Stomach smooth muscle (tissue), 2 donors: Measurements from ENCODE around the gene FGF14.
A peak's percentile ranks its signal among the peaks of the same experiment; 100 is the strongest.
"Not testable (repeated sequence)": the region's sequence is repeated elsewhere in the genome, so short reads cannot be mapped to it uniquely, and the experiment has no call there.

Experiments
- H3K27ac ChIP-seq: one replicate; pipeline ENCODE4 v1.7.0; 2013; ENCODE audit warnings: mild to moderate bottlenecking, low read length, inconsistent platforms
- H3K27me3 ChIP-seq, 2 donors: one replicate each; pipeline ENCODE4 v1.7.0; 2013; ENCODE audit warnings: low read length in 2 of 2; ENCODE audit not compliant: insufficient read depth in 2 of 2, control insufficient read depth in 1 of 2
- H3K36me3 ChIP-seq, 2 donors: one replicate each; pipeline ENCODE4 v1.7.0; 2013; ENCODE audit warnings: low read length in 2 of 2; ENCODE audit not compliant: control insufficient read depth in 2 of 2, insufficient read depth in 2 of 2
- H3K4me1 ChIP-seq: one replicate; pipeline ENCODE4 v1.7.0; 2013; ENCODE audit warnings: low read length; ENCODE audit not compliant: control insufficient read depth, insufficient read depth
- H3K4me3 ChIP-seq, 2 donors: one replicate each; pipeline ENCODE4 v1.7.0; 2013; ENCODE audit warnings: low read length in 2 of 2
- H3K9ac ChIP-seq, 2 donors: one replicate each; pipeline ENCODE4 v1.7.0; 2013; ENCODE audit warnings: low read length in 2 of 2, mild to moderate bottlenecking in 1 of 2
- H3K9me3 ChIP-seq, 2 donors: one replicate each; pipeline ENCODE4 v1.7.0; 2013; ENCODE audit warnings: low read length in 2 of 2; ENCODE audit not compliant: control insufficient read depth in 2 of 2
- donor health status: healthy.
- donor health status: Pancreatic carcinoma.

FGF14 gene

GRCh38 chr13:102097708-102098107 lies 304.1 kb downstream of the FGF14 start:
- Histone ChIP-seq H3K9me3 (no peaks in the 10 kb centered on the region), H3K4me3 (no peak overlapping the region), H3K27ac (no peak overlapping the region), H3K27me3 (no peaks in the 10 kb centered on the region), H3K36me3 (no peaks in the 10 kb centered on the region), H3K4me1 (no peaks in the 10 kb centered on the region), H3K9ac (no peak overlapping the region)

GRCh38 chr13:102093288-102093687 lies 308.6 kb downstream of the FGF14 start:
- H3K27ac ChIP-seq, H3K9me3 ChIP-seq, H3K36me3 ChIP-seq, H3K4me3 ChIP-seq, H3K9ac ChIP-seq, H3K27me3 ChIP-seq: not testable (repeated sequence)
- H3K4me1 ChIP-seq: peaks cover 11% of the 10 kb centered on the region

- Histone ChIP-seq H3K4me1 (peaks cover 11% of the 10 kb centered on the region), H3K27me3 (no peaks in the 10 kb centered on the region), H3K27ac (no peak overlapping the region), H3K9ac (no peak overlapping the region), H3K36me3 (no peaks in the 10 kb centered on the region), H3K9me3 (no peaks in the 10 kb centered on the region), H3K4me3 (no peak overlapping the region)
These were observed 310.6 kb downstream of the FGF14 start for GRCh38 chr13:102091231-102091630.

DNA sequence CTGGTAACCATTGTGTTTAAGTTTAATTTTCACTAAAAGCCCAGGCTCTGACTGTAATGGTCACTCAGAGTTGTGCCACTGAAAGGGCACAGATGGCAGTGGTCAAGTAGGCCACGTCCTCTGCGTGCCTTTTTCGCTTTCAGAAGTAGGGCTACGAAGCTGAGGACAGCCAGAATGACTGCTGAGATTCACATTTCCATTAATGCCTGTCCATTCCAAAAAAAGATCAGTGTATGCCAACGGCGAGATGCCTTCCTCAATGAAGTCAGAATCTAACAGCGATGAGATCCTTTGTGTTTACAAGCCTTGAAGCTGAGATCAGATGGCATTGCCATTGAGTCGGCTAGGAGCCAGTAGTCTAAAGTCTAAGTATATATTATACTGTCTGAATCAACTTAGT lies 311.3 kb downstream of the FGF14 start:
- Histone ChIP-seq H3K36me3 (no peaks in the 10 kb centered on the region), H3K9me3 (no peaks in the 10 kb centered on the region), H3K27ac (peak overlapping the region; percentile 24), H3K9ac (no peak overlapping the region), H3K27me3 (no peaks in the 10 kb centered on the region), H3K4me1 (peaks cover 11% of the 10 kb centered on the region), H3K4me3 (no peak overlapping the region)

DNA sequence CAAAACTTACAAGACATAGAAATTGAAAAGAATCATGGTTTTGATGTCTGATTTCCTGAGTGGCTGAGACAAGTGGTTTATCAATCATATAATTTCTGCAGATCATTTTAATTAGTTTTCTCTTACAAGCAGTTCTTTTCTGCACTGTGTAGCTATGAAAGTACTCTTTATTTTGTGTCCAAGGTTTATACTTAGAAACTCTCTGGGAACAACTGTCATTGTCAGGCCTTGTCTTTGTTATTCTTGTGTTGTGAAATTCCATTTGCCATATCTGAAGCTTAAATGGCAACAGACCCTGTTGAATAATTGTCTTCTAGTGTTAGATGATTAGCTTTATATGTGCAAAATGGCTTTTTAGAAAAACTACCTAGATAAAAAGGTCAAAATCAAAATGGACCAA lies 312.1 kb downstream of the FGF14 start:
- no peak overlapping the region for H3K9ac ChIP-seq
- no peak overlapping the region for H3K4me3 ChIP-seq
- H3K36me3 ChIP-seq: no peaks in the 10 kb centered on the region
- H3K4me1 ChIP-seq: peaks cover 11% of the 10 kb centered on the region
- H3K27me3 ChIP-seq: no peaks in the 10 kb centered on the region
- no peaks in the 10 kb centered on the region for H3K9me3 ChIP-seq
- no peak overlapping the region for H3K27ac ChIP-seq

DNA sequence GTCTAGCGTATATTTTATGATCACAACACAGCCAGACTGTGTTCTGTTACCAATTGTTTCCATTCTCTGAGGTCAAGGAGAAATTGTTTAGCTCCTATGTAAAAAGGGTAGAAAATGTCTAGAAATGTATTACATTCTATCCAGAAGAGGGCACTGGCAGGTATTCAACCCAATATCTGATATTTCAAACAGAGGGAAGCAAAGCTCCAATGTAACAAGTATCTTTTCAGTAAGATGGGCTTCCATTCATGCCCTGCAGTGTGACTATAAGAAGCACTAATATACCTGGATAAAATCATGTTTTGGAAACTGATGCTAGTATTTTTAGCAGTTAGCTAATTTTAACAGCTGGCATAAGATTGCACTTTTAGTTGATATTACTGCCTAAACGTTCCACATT lies 312.7 kb downstream of the FGF14 start:
- no peaks in the 10 kb centered on the region for H3K27me3 ChIP-seq
- no peak overlapping the region for H3K27ac ChIP-seq
- H3K36me3 ChIP-seq: no peaks in the 10 kb centered on the region
- H3K9ac ChIP-seq: no peak overlapping the region
- peaks cover 11% of the 10 kb centered on the region for H3K4me1 ChIP-seq
- no peak overlapping the region for H3K4me3 ChIP-seq
- no peaks in the 10 kb centered on the region for H3K9me3 ChIP-seq

- no peak overlapping the region for H3K27ac ChIP-seq
- H3K4me1 ChIP-seq: no peaks in the 10 kb centered on the region
- H3K4me3 ChIP-seq: no peak overlapping the region
- no peak overlapping the region for H3K9ac ChIP-seq
- no peaks in the 10 kb centered on the region for H3K9me3 ChIP-seq
- H3K36me3 ChIP-seq: no peaks in the 10 kb centered on the region
- H3K27me3 ChIP-seq: no peaks in the 10 kb centered on the region
These were observed 328.6 kb downstream of the FGF14 start for GRCh38 chr13:102073251-102073650.

GRCh38 chr13:102071711-102072110 lies 330.1 kb downstream of the FGF14 start:
- Histone ChIP-seq H3K4me1 (no peaks in the 10 kb centered on the region), H3K9ac (no peak overlapping the region), H3K27ac (no peak overlapping the region), H3K27me3 (no peaks in the 10 kb centered on the region), H3K4me3 (peak overlapping the region in 1 of 2 donors; percentile 24), H3K9me3 (no peaks in the 10 kb centered on the region), H3K36me3 (no peaks in the 10 kb centered on the region)

- H3K9ac ChIP-seq, H3K36me3 ChIP-seq, H3K27ac ChIP-seq, H3K4me1 ChIP-seq, H3K9me3 ChIP-seq, H3K4me3 ChIP-seq, H3K27me3 ChIP-seq: not testable (repeated sequence)
These were observed 333.5 kb downstream of the FGF14 start for GRCh38 chr13:102068323-102068722.

DNA sequence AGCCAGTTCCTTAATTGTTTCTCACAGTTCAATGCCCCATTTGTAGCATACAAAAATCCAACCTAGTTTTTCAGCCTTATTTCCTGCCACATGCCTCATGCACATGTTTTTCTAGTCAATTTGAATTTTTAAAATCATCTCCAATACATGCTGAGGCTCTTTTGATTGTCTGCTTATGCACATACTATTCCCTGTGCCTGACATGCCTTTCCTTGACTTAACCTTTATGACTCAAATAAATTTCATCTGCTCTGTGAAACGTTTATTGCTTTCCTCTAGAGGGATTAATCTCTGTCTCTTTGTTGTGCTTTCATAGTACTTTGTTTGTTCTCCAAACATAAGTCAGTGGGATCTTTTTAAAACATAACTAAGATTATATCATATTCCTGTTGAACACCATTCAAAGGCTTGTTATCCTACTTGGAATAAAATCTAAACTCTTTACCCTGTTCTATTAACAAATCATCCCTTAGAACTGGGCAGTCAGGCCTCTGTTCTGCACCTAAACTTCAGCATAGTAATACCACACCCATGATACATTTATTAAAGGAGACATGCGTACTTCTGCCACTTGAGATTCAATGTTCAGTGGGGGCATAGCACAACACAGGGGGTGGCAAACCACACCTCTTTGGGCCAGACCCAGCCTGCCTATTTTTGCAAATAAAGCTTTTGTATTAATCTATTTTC lies 346.6 kb downstream of the FGF14 start:
- H3K36me3 ChIP-seq: no peaks in the 10 kb centered on the region
- no peaks in the 10 kb centered on the region for H3K4me1 ChIP-seq
- H3K4me3 ChIP-seq: no peak overlapping the region
- no peak overlapping the region for H3K9ac ChIP-seq
- H3K27ac ChIP-seq: no peak overlapping the region
- peaks cover 4 to 13% of the 10 kb centered on the region in 2 donors for H3K9me3 ChIP-seq
- no peaks in the 10 kb centered on the region for H3K27me3 ChIP-seq

- Histone ChIP-seq H3K36me3 (no peaks in the 10 kb centered on the region), H3K9me3 (peaks cover 4 to 13% of the 10 kb centered on the region in 2 donors), H3K27me3 (no peaks in the 10 kb centered on the region), H3K27ac (no peak overlapping the region), H3K4me1 (peaks cover 2% of the 10 kb centered on the region), H3K9ac (no peak overlapping the region), H3K4me3 (no peak overlapping the region)
These were observed 352.0 kb downstream of the FGF14 start for GRCh38 chr13:102049853-102050252.
